ENCODE results near the gene TMEM234. TPM values are rescaled to one million over a fixed set of nuclear protein-coding genes. Genes with fewer than 3 reads are reported as not detected.

The TMEM234 gene
- total and polyA plus RNA-seq, 10 of the 15 experiments (the other 5 are each of a cell fraction or from before 2014, with no cell fraction given) = 2.9 to 10.9 (median 6.4) TPM

GRCh38 chr1:32266921-32267591 lies 44.9 kb upstream of the TMEM234 start:
- ChIA-PET RAD21 (ENCODE audit: unreplicated experiment) (no interaction called here), POLR2A (interaction anchor here (0.6 kb wide), 2 partner anchors 11 to 99 kb away, joined by 3 to 4 read pairs; no protein-coding TSS in a partner anchor), SMC1A (ENCODE audit: uncharacterized antibody, unreplicated experiment) (interaction anchor here (1.4 kb wide), 1 partner anchor 26 kb away, joined by 3 read pairs; no protein-coding TSS in a partner anchor), CTCF (interaction anchor here (1.8 kb wide), 1 partner anchor 18 kb away, joined by 8 read pairs; no protein-coding TSS in a partner anchor)
- no TSS peak for BruUV-seq (replicated peaks)
- Histone ChIP-seq H3K36me3 (ENCODE audit: control insufficient read depth in 2 of 2, insufficient read depth in 2 of 2, low read length in 1 of 2) (peaks cover 0 to 10% of the 10 kb centered on the region in 2 experiments; a peak in 1 of 4 replicates), H4K20me1 (ENCODE audit: control insufficient read depth, insufficient read depth) (no peaks in the 10 kb centered on the region), H3K79me2 (ENCODE audit: control insufficient read depth, insufficient read depth, low read length) (peaks cover 17% of the 10 kb centered on the region), H3K4me3 (no peak overlapping the region), H3K27me3 (replicated peaks in 1 of 2; ENCODE audit: control insufficient read depth in 2 of 2, insufficient read depth in 2 of 2, low read length in 1 of 2) (no peaks in the 10 kb centered on the region), H2AFZ (ENCODE audit: control insufficient read depth, low read depth, low read length) (no peak overlapping the region; the same call in 1 of the 2 replicates), H3K9me3 (replicated peaks; ENCODE audit: control insufficient read depth, insufficient read depth, low read length) (no peaks in the 10 kb centered on the region; the same call in 2 of the 3 replicates), H3K9ac (ENCODE audit: control insufficient read depth, insufficient read depth, low read length) (no peak overlapping the region), H3K4me1 (ENCODE audit: control insufficient read depth, insufficient read depth, low read length) (peaks cover 27% of the 10 kb centered on the region), H3K27ac (ENCODE audit: control insufficient read depth, insufficient read depth) (peak overlapping the region; percentile 33; the same call in 1 of the 2 replicates), H3K4me2 (ENCODE audit: control insufficient read depth, insufficient read depth) (no peak overlapping the region)
- 82% methylated on average over 7 of the region's 7 CpGs for WGBS (ENCODE audit: insufficient coverage, insufficient replicate concordance, low lambda C conversion rate, missing lambda C conversion rate)
- intact Hi-C loops (cut with micrococcal nuclease; ENCODE audit: unreplicated experiment) (no loop called here), in situ Hi-C loops (cut with MboI) (no loop called here)
- FAIRE-seq = no peak
- ATAC-seq = no peak
- no peak for DNase-seq (ENCODE audit: low read depth, low spot score)
- no peak for TF ChIP-seq EZH2 (IDR thresholded peaks at IDR 0.05; ENCODE audit: borderline replicate concordance, control insufficient read depth, low read depth, low read length)
- TF ChIP-seq SP1 (IDR thresholded peaks at IDR 0.05; ENCODE audit: low read depth, low read length) = no peak
- no peak for TF ChIP-seq PBX3 (IDR thresholded peaks at IDR 0.05; ENCODE audit: insufficient replicate concordance, low read depth, low read length)
- TF ChIP-seq EP300 (IDR thresholded peaks at IDR 0.05; ENCODE audit: borderline replicate concordance in 1 of 2, control insufficient read depth in 1 of 2, low read depth in 2 of 2, low read length in 2 of 2) = no peak
- no peak for TF ChIP-seq BHLHE40 (IDR thresholded peaks at IDR 0.05; ENCODE audit: borderline replicate concordance in 1 of 2, low read depth in 2 of 2, low read length in 1 of 2)
- TF ChIP-seq RFX5 (IDR thresholded peaks at IDR 0.05; ENCODE audit: low read depth, low read length) = no peak
- no peak for TF ChIP-seq ZBTB33 (IDR thresholded peaks at IDR 0.05)
- no peak for TF ChIP-seq CHD2 (IDR thresholded peaks at IDR 0.05; ENCODE audit: borderline replicate concordance, low read depth, low read length)
- TF ChIP-seq CREB1 (IDR thresholded peaks at IDR 0.05; ENCODE audit: low read depth) = no peak
- TF ChIP-seq MXI1 (IDR thresholded peaks at IDR 0.05; ENCODE audit: low read depth, low read length) = no peak
- no peak for TF ChIP-seq POLR2A (IDR thresholded peaks at IDR 0.05; ENCODE audit: low read depth, low read length)
- TF ChIP-seq ELK1 (IDR thresholded peaks at IDR 0.05; ENCODE audit: low read depth, low read length) = no peak
- TF ChIP-seq NFYB (IDR thresholded peaks at IDR 0.05; ENCODE audit: insufficient read depth, low read depth, low read length) = no peak

Data from GM12878 (cell line).